ENCODE measurements around the gene MAPK8IP3. TPM values are rescaled to one million over a fixed set of nuclear protein-coding genes. Genes with fewer than 3 reads are reported as not detected.
A peak's percentile ranks its signal among the peaks of the same experiment; 100 is the strongest.

The MAPK8IP3 gene
- total and polyA plus RNA-seq, 9 of the 15 experiments (the other 6 are each of a cell fraction or from before 2014, with no cell fraction given): 0.17 to 58.7 (median 16.7) TPM

DNA sequence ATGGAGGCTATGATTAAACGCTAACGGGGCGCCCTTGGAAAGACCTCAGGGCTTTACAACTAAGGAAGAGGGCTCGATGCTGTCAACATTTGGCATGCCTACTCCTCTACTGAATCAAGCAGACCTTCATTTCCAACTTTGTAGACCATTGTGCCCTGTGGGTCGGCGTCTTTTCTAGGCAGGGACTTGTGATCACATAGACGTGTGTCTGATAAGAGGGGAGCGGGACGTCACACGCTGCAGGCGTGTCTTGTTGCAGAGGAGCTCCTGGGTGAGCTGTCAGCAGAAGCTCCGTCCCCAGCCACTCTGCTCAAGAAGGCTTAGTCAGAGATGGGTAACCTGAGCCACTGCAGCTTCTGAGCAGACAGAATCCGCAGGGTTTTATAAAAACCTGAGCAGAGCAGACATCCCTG lies 2.8 kb downstream of the MAPK8IP3 start:
- H3K79me2 ChIP-seq (ENCODE audit: control insufficient read depth, insufficient read depth, low read length): peaks cover 68% of the 10 kb centered on the region
- POLR2A ChIA-PET: interaction anchor here (0.6 to 4.1 kb wide), 10 partner anchors 11 to 305 kb away, joined by 3 to 21 read pairs (median 4); partner anchors contain the start of genes JPT2, NUBP2, SPSB3 and UQCC4
- TF ChIP-seq CAMTA2 (CRISPR knock-in tag; conservative IDR thresholded peaks at IDR 0.05) (no peak), HNRNPH1 (optimal IDR thresholded peaks at IDR 0.05; ENCODE audit: low read depth, low read length) (no peak), TBP (optimal IDR thresholded peaks at IDR 0.05; ENCODE audit: low read depth, low read length) (peak; percentile 32), TCF3 (CRISPR knock-in tag; IDR thresholded peaks at IDR 0.05) (no peak; the same call in 1 of the 2 replicates), HNRNPUL1 (IDR thresholded peaks at IDR 0.05; ENCODE audit: low read length) (no peak), ZNF655 (CRISPR knock-in tag; IDR thresholded peaks at IDR 0.05) (no peak), MAZ (CRISPR knock-in tag; conservative IDR thresholded peaks at IDR 0.05 in 1 of 2, IDR thresholded peaks at IDR 0.05 in 1 of 2) (peak in 1 of 2 experiments; percentile 67; a peak in 2 of 4 replicates), NKRF (IDR thresholded peaks at IDR 0.05; ENCODE audit: borderline replicate concordance) (no peak), ZNF124 (CRISPR knock-in tag; IDR thresholded peaks at IDR 0.05) (no peak), EHMT2 (IDR thresholded peaks at IDR 0.05) (no peak), MECOM (CRISPR knock-in tag; IDR thresholded peaks at IDR 0.05) (no peak)
- TF ChIP-seq, protein P1, sequence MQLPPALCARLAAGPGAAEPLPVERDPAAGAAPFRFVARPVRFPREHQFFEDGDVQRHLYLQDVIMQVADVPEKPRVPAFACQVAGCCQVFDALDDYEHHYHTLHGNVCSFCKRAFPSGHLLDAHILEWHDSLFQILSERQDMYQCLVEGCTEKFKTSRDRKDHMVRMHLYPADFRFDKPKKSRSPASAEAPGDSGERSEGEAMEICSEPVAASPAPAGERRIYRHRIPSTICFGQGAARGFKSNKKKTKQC (CRISPR knock-in tag; IDR thresholded peaks at IDR 0.05): 0 out of 2 replicates have a peak, but pooled peaks have one; percentile 54
- TF ChIP-seq, protein P2, sequence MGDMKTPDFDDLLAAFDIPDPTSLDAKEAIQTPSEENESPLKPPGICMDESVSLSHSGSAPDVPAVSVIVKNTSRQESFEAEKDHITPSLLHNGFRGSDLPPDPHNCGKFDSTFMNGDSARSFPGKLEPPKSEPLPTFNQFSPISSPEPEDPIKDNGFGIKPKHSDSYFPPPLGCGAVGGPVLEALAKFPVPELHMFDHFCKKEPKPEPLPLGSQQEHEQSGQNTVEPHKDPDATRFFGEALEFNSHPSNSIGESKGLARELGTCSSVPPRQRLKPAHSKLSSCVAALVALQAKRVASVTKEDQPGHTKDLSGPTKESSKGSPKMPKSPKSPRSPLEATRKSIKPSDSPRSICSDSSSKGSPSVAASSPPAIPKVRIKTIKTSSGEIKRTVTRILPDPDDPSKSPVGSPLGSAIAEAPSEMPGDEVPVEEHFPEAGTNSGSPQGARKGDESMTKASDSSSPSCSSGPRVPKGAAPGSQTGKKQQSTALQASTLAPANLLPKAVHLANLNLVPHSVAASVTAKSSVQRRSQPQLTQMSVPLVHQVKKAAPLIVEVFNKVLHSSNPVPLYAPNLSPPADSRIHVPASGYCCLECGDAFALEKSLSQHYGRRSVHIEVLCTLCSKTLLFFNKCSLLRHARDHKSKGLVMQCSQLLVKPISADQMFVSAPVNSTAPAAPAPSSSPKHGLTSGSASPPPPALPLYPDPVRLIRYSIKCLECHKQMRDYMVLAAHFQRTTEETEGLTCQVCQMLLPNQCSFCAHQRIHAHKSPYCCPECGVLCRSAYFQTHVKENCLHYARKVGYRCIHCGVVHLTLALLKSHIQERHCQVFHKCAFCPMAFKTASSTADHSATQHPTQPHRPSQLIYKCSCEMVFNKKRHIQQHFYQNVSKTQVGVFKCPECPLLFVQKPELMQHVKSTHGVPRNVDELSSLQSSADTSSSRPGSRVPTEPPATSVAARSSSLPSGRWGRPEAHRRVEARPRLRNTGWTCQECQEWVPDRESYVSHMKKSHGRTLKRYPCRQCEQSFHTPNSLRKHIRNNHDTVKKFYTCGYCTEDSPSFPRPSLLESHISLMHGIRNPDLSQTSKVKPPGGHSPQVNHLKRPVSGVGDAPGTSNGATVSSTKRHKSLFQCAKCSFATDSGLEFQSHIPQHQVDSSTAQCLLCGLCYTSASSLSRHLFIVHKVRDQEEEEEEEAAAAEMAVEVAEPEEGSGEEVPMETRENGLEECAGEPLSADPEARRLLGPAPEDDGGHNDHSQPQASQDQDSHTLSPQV (IDR thresholded peaks at IDR 0.05): 0 out of 2 replicates have a peak, but pooled peaks have one; percentile 38

More for the DNA sequence above, 2.8 kb downstream of the MAPK8IP3 start:
- CTCF ChIA-PET (ENCODE audit: low intra/inter-chr PET ratio): no interaction called here
- H3K9me3 ChIP-seq (replicated peaks; ENCODE audit: control insufficient read depth, insufficient read depth, low read depth, low read length): no peaks in the 10 kb centered on the region
- ATAC-seq (peak; percentile 73), FAIRE-seq (peak; percentile 89), DNase-seq (ENCODE audit: extremely low read depth in 1 of 4, low spot score in 3 of 4) (peak; percentile 49 to 92 (median 65))
- peak overlapping the region; percentile 63 to 71; a peak in 3 of 4 replicates for H3K9ac ChIP-seq (ENCODE audit: insufficient read depth in 1 of 2, low read depth in 2 of 2, low read length in 2 of 2)
- no TSS peak for BruUV-seq (replicated peaks)
- H3K4me2 ChIP-seq (ENCODE audit: insufficient read depth, low read length): peak overlapping the region; percentile 86
- peaks cover 25% of the 10 kb centered on the region for H4K20me1 ChIP-seq (replicated peaks; ENCODE audit: control insufficient read depth, insufficient read depth, low read length)
- in situ Hi-C loops (cut with MboI): no loop called here
- peak overlapping the region; percentile 29 for H2AFZ ChIP-seq (ENCODE audit: low read depth, low read length)
- H3K9me1 ChIP-seq (ENCODE audit: control insufficient read depth, insufficient read depth, low read length): peaks cover 4% of the 10 kb centered on the region
- intact Hi-C loops (cut with micrococcal nuclease): no loop called here
- peaks cover 28 to 51% of the 10 kb centered on the region in 2 experiments for H3K4me1 ChIP-seq (replicated peaks in 1 of 2; ENCODE audit: control insufficient read depth in 2 of 2, insufficient read depth in 2 of 2, low read length in 2 of 2)
- peaks cover 4% of the 10 kb centered on the region; the same call in 1 of the 3 replicates for H3K36me3 ChIP-seq (ENCODE audit: control insufficient read depth, insufficient read depth, low read length)
- H3K4me3 ChIP-seq: peak overlapping the region; percentile 74; the same call in 1 of the 2 replicates
- 2% methylated on average over 13 of the region's 13 CpGs for WGBS (ENCODE audit: insufficient coverage, low coverage, missing lambda C conversion rate)
- H3K27me3 ChIP-seq (ENCODE audit: control insufficient read depth in 2 of 2, insufficient read depth in 2 of 2, low read length in 2 of 2): no peaks in the 10 kb centered on the region
- H3K27ac ChIP-seq (ENCODE audit: extremely low read depth, low read depth, low read length): peak overlapping the region; percentile 41; the same call in 2 of the 3 replicates
